ENCODE measurements around the gene SERPINB6. TPM values are rescaled to one million over a fixed set of nuclear protein-coding genes. Genes with fewer than 3 reads are reported as not detected.

The SERPINB6 gene
- total and polyA plus RNA-seq, 9 of the 15 experiments (the other 6 are each of a cell fraction or from before 2014, with no cell fraction given): 86.6 to 211 (median 143) TPM

GRCh38 chr6:2952557-2953095, 18.7 kb downstream of the SERPINB6 start (continued):
- TF ChIP-seq FOXO4 (CRISPR knock-in tag; IDR thresholded peaks at IDR 0.05) (no peak), IRF1 (CRISPR knock-in tag; IDR thresholded peaks at IDR 0.05; ENCODE audit: borderline replicate concordance) (no peak), ZKSCAN1 (IDR thresholded peaks at IDR 0.05; ENCODE audit: low read depth, low read length) (no peak), ZNF217 (CRISPR knock-in tag; IDR thresholded peaks at IDR 0.05) (no peak), DNMT1 (IDR thresholded peaks at IDR 0.05) (no peak), ELF1 (tag; IDR thresholded peaks at IDR 0.05) (no peak), FOXK2 (conservative IDR thresholded peaks at IDR 0.05 in 1 of 2, IDR thresholded peaks at IDR 0.05 in 1 of 2; ENCODE audit: low read depth in 2 of 2) (no peak), ZNF121 (CRISPR knock-in tag; conservative IDR thresholded peaks at IDR 0.05) (no peak), PTRF (tag; IDR thresholded peaks at IDR 0.05) (no peak), ATF1 (CRISPR knock-in tag; IDR thresholded peaks at IDR 0.05) (no peak), ATF1 (tag; IDR thresholded peaks at IDR 0.05) (peak; percentile 70), NR2C1 (IDR thresholded peaks at IDR 0.05) (no peak), NR2C1 (tag; IDR thresholded peaks at IDR 0.05) (no peak), CBX3 (IDR thresholded peaks at IDR 0.05; ENCODE audit: borderline replicate concordance in 1 of 2, low read length in 2 of 2) (peak in 1 of 2 experiments; percentile 84; a peak in 1 of 3 replicates), ZNF644 (tag; IDR thresholded peaks at IDR 0.05; ENCODE audit: low read depth) (no peak), GABPA (tag; conservative IDR thresholded peaks at IDR 0.05; ENCODE audit: low read depth) (no peak)
- TF ChIP-seq, protein P1, sequence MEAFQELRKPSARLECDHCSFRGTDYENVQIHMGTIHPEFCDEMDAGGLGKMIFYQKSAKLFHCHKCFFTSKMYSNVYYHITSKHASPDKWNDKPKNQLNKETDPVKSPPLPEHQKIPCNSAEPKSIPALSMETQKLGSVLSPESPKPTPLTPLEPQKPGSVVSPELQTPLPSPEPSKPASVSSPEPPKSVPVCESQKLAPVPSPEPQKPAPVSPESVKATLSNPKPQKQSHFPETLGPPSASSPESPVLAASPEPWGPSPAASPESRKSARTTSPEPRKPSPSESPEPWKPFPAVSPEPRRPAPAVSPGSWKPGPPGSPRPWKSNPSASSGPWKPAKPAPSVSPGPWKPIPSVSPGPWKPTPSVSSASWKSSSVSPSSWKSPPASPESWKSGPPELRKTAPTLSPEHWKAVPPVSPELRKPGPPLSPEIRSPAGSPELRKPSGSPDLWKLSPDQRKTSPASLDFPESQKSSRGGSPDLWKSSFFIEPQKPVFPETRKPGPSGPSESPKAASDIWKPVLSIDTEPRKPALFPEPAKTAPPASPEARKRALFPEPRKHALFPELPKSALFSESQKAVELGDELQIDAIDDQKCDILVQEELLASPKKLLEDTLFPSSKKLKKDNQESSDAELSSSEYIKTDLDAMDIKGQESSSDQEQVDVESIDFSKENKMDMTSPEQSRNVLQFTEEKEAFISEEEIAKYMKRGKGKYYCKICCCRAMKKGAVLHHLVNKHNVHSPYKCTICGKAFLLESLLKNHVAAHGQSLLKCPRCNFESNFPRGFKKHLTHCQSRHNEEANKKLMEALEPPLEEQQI (IDR thresholded peaks at IDR 0.05): peak; percentile 62; the same call in 1 of the 2 replicates
- TF ChIP-seq, protein P2, sequence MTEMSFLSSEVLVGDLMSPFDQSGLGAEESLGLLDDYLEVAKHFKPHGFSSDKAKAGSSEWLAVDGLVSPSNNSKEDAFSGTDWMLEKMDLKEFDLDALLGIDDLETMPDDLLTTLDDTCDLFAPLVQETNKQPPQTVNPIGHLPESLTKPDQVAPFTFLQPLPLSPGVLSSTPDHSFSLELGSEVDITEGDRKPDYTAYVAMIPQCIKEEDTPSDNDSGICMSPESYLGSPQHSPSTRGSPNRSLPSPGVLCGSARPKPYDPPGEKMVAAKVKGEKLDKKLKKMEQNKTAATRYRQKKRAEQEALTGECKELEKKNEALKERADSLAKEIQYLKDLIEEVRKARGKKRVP (CRISPR knock-in tag; IDR thresholded peaks at IDR 0.05): 0 out of 2 replicates have a peak, but pooled peaks have one; percentile 7
- TF ChIP-seq, protein P3, sequence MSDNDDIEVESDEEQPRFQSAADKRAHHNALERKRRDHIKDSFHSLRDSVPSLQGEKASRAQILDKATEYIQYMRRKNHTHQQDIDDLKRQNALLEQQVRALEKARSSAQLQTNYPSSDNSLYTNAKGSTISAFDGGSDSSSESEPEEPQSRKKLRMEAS (CRISPR knock-in tag; IDR thresholded peaks at IDR 0.05): peak; percentile 83
- TF ChIP-seq, protein P4, sequence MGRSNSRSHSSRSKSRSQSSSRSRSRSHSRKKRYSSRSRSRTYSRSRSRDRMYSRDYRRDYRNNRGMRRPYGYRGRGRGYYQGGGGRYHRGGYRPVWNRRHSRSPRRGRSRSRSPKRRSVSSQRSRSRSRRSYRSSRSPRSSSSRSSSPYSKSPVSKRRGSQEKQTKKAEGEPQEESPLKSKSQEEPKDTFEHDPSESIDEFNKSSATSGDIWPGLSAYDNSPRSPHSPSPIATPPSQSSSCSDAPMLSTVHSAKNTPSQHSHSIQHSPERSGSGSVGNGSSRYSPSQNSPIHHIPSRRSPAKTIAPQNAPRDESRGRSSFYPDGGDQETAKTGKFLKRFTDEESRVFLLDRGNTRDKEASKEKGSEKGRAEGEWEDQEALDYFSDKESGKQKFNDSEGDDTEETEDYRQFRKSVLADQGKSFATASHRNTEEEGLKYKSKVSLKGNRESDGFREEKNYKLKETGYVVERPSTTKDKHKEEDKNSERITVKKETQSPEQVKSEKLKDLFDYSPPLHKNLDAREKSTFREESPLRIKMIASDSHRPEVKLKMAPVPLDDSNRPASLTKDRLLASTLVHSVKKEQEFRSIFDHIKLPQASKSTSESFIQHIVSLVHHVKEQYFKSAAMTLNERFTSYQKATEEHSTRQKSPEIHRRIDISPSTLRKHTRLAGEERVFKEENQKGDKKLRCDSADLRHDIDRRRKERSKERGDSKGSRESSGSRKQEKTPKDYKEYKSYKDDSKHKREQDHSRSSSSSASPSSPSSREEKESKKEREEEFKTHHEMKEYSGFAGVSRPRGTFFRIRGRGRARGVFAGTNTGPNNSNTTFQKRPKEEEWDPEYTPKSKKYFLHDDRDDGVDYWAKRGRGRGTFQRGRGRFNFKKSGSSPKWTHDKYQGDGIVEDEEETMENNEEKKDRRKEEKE (IDR thresholded peaks at IDR 0.05; ENCODE audit: borderline replicate concordance in 1 of 2, control insufficient read depth in 1 of 2, low read depth in 2 of 2, low read length in 1 of 2): 0 out of 4 replicates have a peak, but pooled peaks of 1 of the 2 experiments have one; percentile 31

Measured in K562 (cell line).